Measurements from ENCODE around the gene LCE1E.

LCE1E gene

GRCh38 chr1:152827173-152827572, 41.1 kb downstream of the LCE1E start, which contains the start of gene LCE1A:
LCE1A (plus strand) TSS chr1:152827473; CDS start chr1:152827473, 0 bp downstream.
- no peaks in the 10 kb centered on the region for H3K4me1 Mint-ChIP-seq
- no peak within 1 kb of the TSS for H3K27ac Mint-ChIP-seq
- H3K36me3 Mint-ChIP-seq: no peaks in the 10 kb centered on the region
- DNase-seq (ENCODE audit: low spot score in 2 of 2): no peak
- no peak within 1 kb of the TSS for H3K4me3 Mint-ChIP-seq
- ATAC-seq: no peak
- H3K9me3 Mint-ChIP-seq: no peaks in the 10 kb centered on the region

DNA sequence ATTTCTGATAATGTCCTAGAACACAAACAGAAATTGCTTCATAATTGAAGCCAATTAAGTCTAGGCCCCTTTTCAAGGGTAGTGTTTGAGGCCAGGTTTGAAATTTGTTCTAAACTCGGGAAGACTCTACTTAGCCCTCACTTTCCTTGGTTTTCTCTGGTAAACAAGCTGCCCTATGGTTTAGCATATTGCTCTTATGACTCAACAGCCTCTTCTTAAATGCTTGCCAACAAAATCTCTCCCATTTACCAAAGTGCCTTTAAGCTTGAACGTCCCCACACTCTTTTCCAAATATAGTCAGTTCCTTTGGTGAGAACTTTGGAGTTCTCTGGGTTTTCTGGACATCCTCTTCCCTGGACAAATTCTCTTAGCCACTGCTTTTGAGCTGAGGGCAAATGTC, 50.8 kb downstream of the LCE1E start:
- DNase-seq (ENCODE audit: low spot score in 2 of 2): no peak
- H3K27ac Mint-ChIP-seq: no peak overlapping the region
- H3K4me3 Mint-ChIP-seq: no peak overlapping the region
- no peaks in the 10 kb centered on the region for H3K36me3 Mint-ChIP-seq
- no peaks in the 10 kb centered on the region for H3K4me1 Mint-ChIP-seq
- no peak for ATAC-seq
- no peaks in the 10 kb centered on the region for H3K9me3 Mint-ChIP-seq

Data from stimulated activated effector memory CD8-positive, alpha-beta T cell treated with anti-CD3 and anti-CD28 coated beads, Interleukin-12 subunit alpha, Interleukin-12 subunit beta, amount 100 ng/mL, for 72 hours (primary cell).